Kidney (tissue), 14 donors: Measurements from ENCODE around the gene CHDH. TPM values are rescaled to one million over a fixed set of nuclear protein-coding genes. Genes with fewer than 3 reads are reported as not detected.

Source experiments
- DNase-seq, 5 donors: peaks; one replicate each; pipeline ENCODE4 v3.0.0-alpha.2; 2013 to 2020
- FAIRE-seq: peaks from 2 replicates; lab custom pipeline; 2012; peaks lifted over from hg19 to GRCh38; lab: Jason Lieb, UNC
- H3K27ac ChIP-seq, 2 donors: one replicate each; pipeline ENCODE4 v1.7.0; 2013; ENCODE audit warnings: low read depth in 2 of 2, low read length in 2 of 2, inconsistent platforms in 1 of 2
- H3K27me3 ChIP-seq: one replicate; pipeline ENCODE4 v1.7.1; 2013; ENCODE audit warnings: low read length, inconsistent platforms; ENCODE audit not compliant: control insufficient read depth, insufficient read depth
- H3K36me3 ChIP-seq, 3 donors: one replicate each; pipeline versions ENCODE4 v1.7.0 to v1.7.1; 2013; ENCODE audit warnings: low read length in 3 of 3, control low read depth in 1 of 3, inconsistent platforms in 1 of 3; ENCODE audit not compliant: insufficient read depth in 3 of 3, control insufficient read depth in 2 of 3
- H3K4me1 ChIP-seq, 3 donors: one replicate each; pipeline versions ENCODE4 v1.7.0 to v1.7.1; 2013; ENCODE audit warnings: low read length in 3 of 3, inconsistent platforms in 1 of 3, low read depth in 1 of 3; ENCODE audit not compliant: control insufficient read depth in 2 of 3, insufficient read depth in 2 of 3
- H3K4me3 ChIP-seq, 3 donors: one replicate each; pipeline versions ENCODE4 v1.7.0 to v1.8.1; 2013; ENCODE audit warnings: low read length in 3 of 3, control low read depth in 1 of 3, inconsistent platforms in 1 of 3
- H3K9ac ChIP-seq, 3 donors: one replicate each; pipeline versions ENCODE4 v1.7.0 to v1.7.1; 2013; ENCODE audit warnings: low read length in 3 of 3, control low read depth in 1 of 3, inconsistent platforms in 1 of 3
- H3K9me3 ChIP-seq, 3 donors: one replicate each; pipeline versions ENCODE4 v1.7.0 to v1.7.1; 2013; ENCODE audit warnings: low read length in 3 of 3, control low read depth in 1 of 3, inconsistent platforms in 1 of 3; ENCODE audit not compliant: control insufficient read depth in 2 of 3, insufficient read depth in 1 of 3
- CTCF ChIP-seq: IDR thresholded peaks from 3 replicates; pipeline ENCODE4 v1.5.1; 2012; ENCODE audit warnings: mild to moderate bottlenecking, moderate library complexity, borderline replicate concordance; ENCODE audit not compliant: insufficient read depth; ENCODE audit errors: extremely low read depth
- intact Hi-C: fragments of 100-400 bp; cut with DNase I; formaldehyde crosslinking; loops from one replicate; pipeline ENCODE4 v1.11.1; 2022
- polyA plus RNA-seq: library from polyadenylated mRNA; stranded (reverse); fragments of 350-450 nt; fragmentation: Illumina TruSeq; extraction: RNeasy Lipid Tissue Mini Kit (QIAGEN cat#74804); gene quantifications from one replicate; pipeline ENCODE4 v1.2.3, GENCODE V29; 2014; ENCODE audit warnings: low read depth, low replicate concordance; ENCODE audit not compliant: insufficient read depth
- total RNA-seq: library from RNA; stranded (reverse); fragmentation: NEBNext Ultra II Directional; extraction: Animal tissue kit (Norgen Biotek cat#: 25700); gene quantifications from one replicate; pipeline ENCODE4 v1.2.1, GENCODE V29; 2021
- donor health status: control.
- donor health status: control.
- donor health status: control.
- donor health status: control.
- donor health status: control.
- donor health status: DM: yes; HTN: yes; CAD: no.
- donor health status: Normal renal cell carcinoma (clear cell type).

Gene CHDH
- total and polyA plus RNA-seq, 2 donors from 2014 or later: 26.5 to 33.4 TPM

- Histone ChIP-seq H3K4me1 (no peaks in the 10 kb centered on the region), H3K9me3 (no peaks in the 10 kb centered on the region), H3K9ac (no peak overlapping the region), H3K36me3 (peaks cover 0 to 2% (median 0%) of the 10 kb centered on the region in 3 donors), H3K27me3 (no peaks in the 10 kb centered on the region), H3K27ac (no peak overlapping the region), H3K4me3 (no peak overlapping the region)
- TF ChIP-seq CTCF: no peak
- FAIRE-seq (no peak), DNase-seq (no peak)
- intact Hi-C loops: no loop called here
Observed at GRCh38 chr3:53766706-53767105, 79.5 kb downstream of the CHDH start.

DNA sequence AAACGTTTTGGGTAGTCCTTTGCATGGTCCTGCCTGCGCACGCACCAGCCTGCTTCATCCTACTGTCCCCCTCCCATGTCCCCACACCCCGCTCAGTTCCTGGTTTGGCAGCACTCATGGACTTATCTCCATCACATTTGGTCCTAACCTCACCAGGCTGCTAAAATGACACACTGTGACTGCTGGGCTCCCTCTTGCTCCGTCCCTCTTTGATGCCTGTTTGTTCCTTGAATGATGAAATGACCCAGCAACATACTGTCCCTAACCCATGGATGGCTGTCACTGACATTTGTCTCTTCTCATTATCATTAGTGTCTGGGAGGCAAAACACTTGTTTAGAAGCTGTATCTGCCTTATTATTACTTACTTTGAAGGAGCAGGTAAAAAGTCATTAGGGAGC, 80.5 kb downstream of the CHDH start:
- H3K27me3 ChIP-seq: no peaks in the 10 kb centered on the region
- DNase-seq: no peak
- no peaks in the 10 kb centered on the region for H3K4me1 ChIP-seq
- no peak overlapping the region for H3K27ac ChIP-seq
- H3K9ac ChIP-seq: no peak overlapping the region
- FAIRE-seq: no peak
- no peak for TF ChIP-seq CTCF
- no peaks in the 10 kb centered on the region for H3K9me3 ChIP-seq
- no peak overlapping the region for H3K4me3 ChIP-seq
- H3K36me3 ChIP-seq: peaks cover 0 to 2% (median 0%) of the 10 kb centered on the region in 3 donors
- intact Hi-C loops: no loop called here

DNA sequence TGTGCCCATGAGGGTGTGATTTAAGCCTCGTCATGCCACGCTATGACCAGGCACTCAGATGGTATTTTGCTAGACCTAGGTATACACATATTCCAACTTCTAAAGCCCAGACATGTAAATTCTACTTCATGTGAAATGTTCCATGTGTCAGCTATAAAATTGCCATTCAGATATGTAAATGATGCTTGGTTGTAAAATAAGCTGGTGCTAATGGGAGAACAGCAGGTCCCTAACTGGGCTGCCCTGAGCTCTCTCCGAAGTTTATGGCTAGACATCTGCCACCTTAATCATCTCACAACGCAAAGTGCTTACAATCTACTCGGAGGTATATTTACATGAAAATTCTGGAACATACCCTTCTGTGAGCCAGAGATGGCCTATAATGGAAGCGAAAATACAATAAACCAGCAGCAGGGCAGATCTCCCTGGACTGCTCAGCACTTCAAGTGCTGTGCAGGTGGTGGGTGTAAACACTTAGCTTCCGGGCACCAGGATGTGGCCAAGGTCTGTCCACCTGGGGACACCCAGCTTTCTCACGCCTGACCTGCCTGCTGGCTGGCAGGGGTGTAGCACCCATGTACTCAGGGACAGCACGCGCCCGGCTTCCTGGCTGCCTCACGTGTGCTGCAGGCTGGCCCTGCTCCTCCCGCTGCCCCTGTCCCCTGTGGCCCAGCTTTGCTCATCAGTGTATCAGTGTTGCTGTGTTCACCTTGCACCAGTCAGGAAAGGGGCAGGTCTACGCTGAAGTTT, 82.0 kb downstream of the CHDH start:
- no peaks in the 10 kb centered on the region for H3K27me3 ChIP-seq
- H3K4me3 ChIP-seq: no peak overlapping the region
- DNase-seq (no peak), FAIRE-seq (no peak)
- no peak overlapping the region for H3K9ac ChIP-seq
- no peaks in the 10 kb centered on the region for H3K36me3 ChIP-seq
- intact Hi-C loops: no loop called here
- no peak overlapping the region for H3K27ac ChIP-seq
- TF ChIP-seq CTCF: no peak
- H3K9me3 ChIP-seq: no peaks in the 10 kb centered on the region
- H3K4me1 ChIP-seq: no peaks in the 10 kb centered on the region
